ENCODE data around the gene APOE.

Gene APOE

GRCh38 chr19:44954649-44955504 lies 49.3 kb downstream of the APOE start, which contains the start of gene CLPTM1:
TSS of gene CLPTM1 (plus strand) at chr19:44955380. CDS start at chr19:44955396, 16 bp downstream.
- no peak for FAIRE-seq

- FAIRE-seq, result no peak
These were observed 50.2 kb downstream of the APOE start for GRCh38 chr19:44955505-44956439.

DNA sequence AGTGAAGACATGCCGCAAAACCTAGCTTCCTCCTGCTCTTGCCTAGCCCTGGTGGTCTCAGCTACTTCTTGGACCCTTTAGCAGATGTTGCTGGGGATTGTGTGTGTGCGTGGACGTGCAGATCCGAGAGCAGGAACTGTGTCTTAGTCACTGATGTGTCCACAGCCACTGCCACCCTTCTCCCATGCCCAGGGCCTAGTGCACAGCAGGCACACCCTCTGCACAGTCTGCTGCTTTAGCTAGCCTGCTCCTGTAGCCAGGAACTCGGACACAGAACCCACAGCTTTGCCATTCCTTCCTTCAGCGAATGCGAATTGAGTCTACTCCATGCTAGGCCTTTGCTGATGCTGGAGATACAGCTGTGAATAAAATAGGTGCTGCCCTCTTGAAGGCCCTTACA lies 51.9 kb downstream of the APOE start:
- FAIRE-seq, result no peak

DNA sequence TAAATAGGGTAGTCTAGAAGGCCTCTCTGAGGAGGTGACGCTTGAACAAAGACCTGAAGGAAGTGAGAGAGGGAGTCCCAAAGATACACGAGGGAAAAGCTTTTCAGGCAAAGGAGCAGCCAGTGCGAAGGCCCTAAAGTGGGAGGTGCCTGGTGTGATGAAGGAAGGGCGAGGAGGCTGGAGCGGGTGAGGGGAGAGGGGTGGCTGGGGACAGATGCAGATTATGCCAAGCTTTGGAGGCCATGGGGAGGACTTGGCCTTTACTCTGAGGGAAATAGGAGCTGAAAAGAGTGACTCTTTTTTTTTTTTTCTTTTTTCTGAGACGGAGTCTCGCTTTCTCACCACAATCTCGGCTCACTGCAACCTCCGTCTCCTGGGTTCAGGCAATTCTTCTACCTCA lies 52.5 kb downstream of the APOE start:
- no peak for FAIRE-seq
